ENCODE results near the gene ZNF285. TPM values are rescaled to one million over a fixed set of nuclear protein-coding genes. Genes with fewer than 3 reads are reported as not detected.

Gene ZNF285
- total RNA-seq, 1 experiment from 2014 or later = 1.4 TPM

GRCh38 chr19:44438441-44438840 is 37.0 kb upstream of the ZNF285 start:
- no peak overlapping the region for H3K4me3 ChIP-seq (ENCODE audit: low read depth in 2 of 2, low read length in 2 of 2)
- TF ChIP-seq, protein P1, sequence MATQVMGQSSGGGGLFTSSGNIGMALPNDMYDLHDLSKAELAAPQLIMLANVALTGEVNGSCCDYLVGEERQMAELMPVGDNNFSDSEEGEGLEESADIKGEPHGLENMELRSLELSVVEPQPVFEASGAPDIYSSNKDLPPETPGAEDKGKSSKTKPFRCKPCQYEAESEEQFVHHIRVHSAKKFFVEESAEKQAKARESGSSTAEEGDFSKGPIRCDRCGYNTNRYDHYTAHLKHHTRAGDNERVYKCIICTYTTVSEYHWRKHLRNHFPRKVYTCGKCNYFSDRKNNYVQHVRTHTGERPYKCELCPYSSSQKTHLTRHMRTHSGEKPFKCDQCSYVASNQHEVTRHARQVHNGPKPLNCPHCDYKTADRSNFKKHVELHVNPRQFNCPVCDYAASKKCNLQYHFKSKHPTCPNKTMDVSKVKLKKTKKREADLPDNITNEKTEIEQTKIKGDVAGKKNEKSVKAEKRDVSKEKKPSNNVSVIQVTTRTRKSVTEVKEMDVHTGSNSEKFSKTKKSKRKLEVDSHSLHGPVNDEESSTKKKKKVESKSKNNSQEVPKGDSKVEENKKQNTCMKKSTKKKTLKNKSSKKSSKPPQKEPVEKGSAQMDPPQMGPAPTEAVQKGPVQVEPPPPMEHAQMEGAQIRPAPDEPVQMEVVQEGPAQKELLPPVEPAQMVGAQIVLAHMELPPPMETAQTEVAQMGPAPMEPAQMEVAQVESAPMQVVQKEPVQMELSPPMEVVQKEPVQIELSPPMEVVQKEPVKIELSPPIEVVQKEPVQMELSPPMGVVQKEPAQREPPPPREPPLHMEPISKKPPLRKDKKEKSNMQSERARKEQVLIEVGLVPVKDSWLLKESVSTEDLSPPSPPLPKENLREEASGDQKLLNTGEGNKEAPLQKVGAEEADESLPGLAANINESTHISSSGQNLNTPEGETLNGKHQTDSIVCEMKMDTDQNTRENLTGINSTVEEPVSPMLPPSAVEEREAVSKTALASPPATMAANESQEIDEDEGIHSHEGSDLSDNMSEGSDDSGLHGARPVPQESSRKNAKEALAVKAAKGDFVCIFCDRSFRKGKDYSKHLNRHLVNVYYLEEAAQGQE (IDR thresholded peaks at IDR 0.05; ENCODE audit: insufficient read depth in 1 of 2, low read depth in 2 of 2, low read length in 1 of 2) = no peak
- no peak for TF ChIP-seq SIN3A (IDR thresholded peaks at IDR 0.05; ENCODE audit: borderline replicate concordance, insufficient read depth, low read depth, low read length)
- no peak for TF ChIP-seq POLR2AphosphoS5 (IDR thresholded peaks at IDR 0.05; ENCODE audit: low read depth, low read length)
- TF ChIP-seq, protein P2, sequence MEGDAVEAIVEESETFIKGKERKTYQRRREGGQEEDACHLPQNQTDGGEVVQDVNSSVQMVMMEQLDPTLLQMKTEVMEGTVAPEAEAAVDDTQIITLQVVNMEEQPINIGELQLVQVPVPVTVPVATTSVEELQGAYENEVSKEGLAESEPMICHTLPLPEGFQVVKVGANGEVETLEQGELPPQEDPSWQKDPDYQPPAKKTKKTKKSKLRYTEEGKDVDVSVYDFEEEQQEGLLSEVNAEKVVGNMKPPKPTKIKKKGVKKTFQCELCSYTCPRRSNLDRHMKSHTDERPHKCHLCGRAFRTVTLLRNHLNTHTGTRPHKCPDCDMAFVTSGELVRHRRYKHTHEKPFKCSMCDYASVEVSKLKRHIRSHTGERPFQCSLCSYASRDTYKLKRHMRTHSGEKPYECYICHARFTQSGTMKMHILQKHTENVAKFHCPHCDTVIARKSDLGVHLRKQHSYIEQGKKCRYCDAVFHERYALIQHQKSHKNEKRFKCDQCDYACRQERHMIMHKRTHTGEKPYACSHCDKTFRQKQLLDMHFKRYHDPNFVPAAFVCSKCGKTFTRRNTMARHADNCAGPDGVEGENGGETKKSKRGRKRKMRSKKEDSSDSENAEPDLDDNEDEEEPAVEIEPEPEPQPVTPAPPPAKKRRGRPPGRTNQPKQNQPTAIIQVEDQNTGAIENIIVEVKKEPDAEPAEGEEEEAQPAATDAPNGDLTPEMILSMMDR (IDR thresholded peaks at IDR 0.05) = no peak
- no peak for TF ChIP-seq TCF7L2 (IDR thresholded peaks at IDR 0.05; ENCODE audit: low read depth, low read length)
- ChIA-PET CTCF (no interaction called here), POLR2A (no interaction called here)
- H3K27ac ChIP-seq (ENCODE audit: low read length) = no peak overlapping the region
- peaks cover 18% of the 10 kb centered on the region; the same call in 1 of the 2 replicates for H3K9me3 ChIP-seq (ENCODE audit: control insufficient read depth, insufficient read depth, low read depth, low read length)
- H3K27me3 ChIP-seq (ENCODE audit: control insufficient read depth, insufficient read depth, low read length) = no peaks in the 10 kb centered on the region
- no TSS peak for BruUV-seq (replicated peaks)
- H3K36me3 ChIP-seq (ENCODE audit: control insufficient read depth, insufficient read depth, low read length) = peaks cover 2% of the 10 kb centered on the region; the same call in 1 of the 2 replicates
- DNase-seq (ENCODE audit: low read depth, low spot score) = no peak
- in situ Hi-C loops (cut with HindIII; ENCODE audit: low pct_unique_long_range_greater_than_20kb, low sequenced_read_pairs) (no loop called here), intact Hi-C loops (cut with micrococcal nuclease; ENCODE audit: unreplicated experiment) (no loop called here)
- no peaks in the 10 kb centered on the region for H3K4me1 ChIP-seq (ENCODE audit: control insufficient read depth, insufficient read depth, low read length)
- no peak for ATAC-seq

DNA sequence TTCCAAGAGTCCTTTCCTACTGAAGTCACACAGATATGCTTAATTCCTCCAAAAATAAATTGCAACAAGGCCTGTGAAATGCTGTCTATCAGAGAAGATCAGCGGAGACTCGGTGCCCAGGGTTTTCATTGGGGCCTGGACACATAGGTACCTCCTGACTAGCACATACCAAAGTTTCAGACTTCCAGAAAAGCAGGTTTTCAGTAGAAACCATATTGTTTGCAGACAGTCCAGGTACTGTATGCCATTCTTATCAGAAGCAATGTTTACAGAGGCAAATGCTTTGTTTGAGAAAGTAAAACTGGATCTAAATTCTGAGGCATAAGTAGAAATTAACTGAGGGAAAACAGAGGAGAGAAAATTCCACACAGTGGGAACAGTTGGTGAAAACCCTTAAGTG is 34.0 kb upstream of the ZNF285 start:
- peaks cover 27% of the 10 kb centered on the region; the same call in 1 of the 2 replicates for H3K9me3 ChIP-seq (ENCODE audit: control insufficient read depth, insufficient read depth, low read depth, low read length)
- no peaks in the 10 kb centered on the region for H3K36me3 ChIP-seq (ENCODE audit: control insufficient read depth, insufficient read depth, low read length)
- TF ChIP-seq, protein P2 (IDR thresholded peaks at IDR 0.05) = no peak
- TF ChIP-seq, protein P1 (IDR thresholded peaks at IDR 0.05; ENCODE audit: insufficient read depth in 1 of 2, low read depth in 2 of 2, low read length in 1 of 2) = no peak
- TF ChIP-seq SIN3A (IDR thresholded peaks at IDR 0.05; ENCODE audit: borderline replicate concordance, insufficient read depth, low read depth, low read length) = no peak
- TF ChIP-seq POLR2AphosphoS5 (IDR thresholded peaks at IDR 0.05; ENCODE audit: low read depth, low read length) = no peak
- no peak for TF ChIP-seq TCF7L2 (IDR thresholded peaks at IDR 0.05; ENCODE audit: low read depth, low read length)
- H3K4me1 ChIP-seq (ENCODE audit: control insufficient read depth, insufficient read depth, low read length) = no peaks in the 10 kb centered on the region
- intact Hi-C loops (cut with micrococcal nuclease; ENCODE audit: unreplicated experiment) = no loop called here
- in situ Hi-C loops (cut with HindIII; ENCODE audit: low pct_unique_long_range_greater_than_20kb, low sequenced_read_pairs) = no loop called here
- no peak for ATAC-seq
- H3K27me3 ChIP-seq (ENCODE audit: control insufficient read depth, insufficient read depth, low read length) = no peaks in the 10 kb centered on the region
- BruUV-seq (replicated peaks) = no TSS peak
- ChIA-PET POLR2A (no interaction called here), CTCF (no interaction called here)
- no peak overlapping the region for H3K27ac ChIP-seq (ENCODE audit: low read length)
- no peak overlapping the region for H3K4me3 ChIP-seq (ENCODE audit: low read depth in 2 of 2, low read length in 2 of 2)
- no peak for DNase-seq (ENCODE audit: low read depth, low spot score)
